ENCODE results near the gene TREML4.

Gene TREML4

GRCh38 chr6:41252401-41253169 is 24.4 kb downstream of the TREML4 start:
- DNase-seq (ENCODE audit: low read depth in 1 of 2, low spot score in 1 of 2) = no peak

- DNase-seq (ENCODE audit: low read depth in 1 of 2, low spot score in 1 of 2) = no peak
These were observed 27.0 kb downstream of the TREML4 start for GRCh38 chr6:41255110-41255509.

GRCh38 chr6:41255638-41256246 is 27.6 kb downstream of the TREML4 start:
- no peak for DNase-seq (ENCODE audit: low read depth in 1 of 2, low spot score in 1 of 2)

GRCh38 chr6:41256383-41256782 is 28.2 kb downstream of the TREML4 start:
- DNase-seq (ENCODE audit: low read depth in 1 of 2, low spot score in 1 of 2) = no peak

GRCh38 chr6:41257369-41258195 is 29.4 kb downstream of the TREML4 start:
- DNase-seq (ENCODE audit: low read depth in 1 of 2, low spot score in 1 of 2) = no peak

GRCh38 chr6:41258196-41258493 is 30.0 kb downstream of the TREML4 start:
- no peak for DNase-seq (ENCODE audit: low read depth in 1 of 2, low spot score in 1 of 2)

GRCh38 chr6:41262401-41262800 is 34.3 kb downstream of the TREML4 start:
- DNase-seq (ENCODE audit: low read depth in 1 of 2, low spot score in 1 of 2) = no peak

GRCh38 chr6:41263267-41263666 is 35.1 kb downstream of the TREML4 start:
- no peak for DNase-seq (ENCODE audit: low read depth in 1 of 2, low spot score in 1 of 2)

GRCh38 chr6:41266541-41266940 is 38.4 kb downstream of the TREML4 start:
- DNase-seq (ENCODE audit: low read depth in 1 of 2, low spot score in 1 of 2) = no peak

- no peak for DNase-seq (ENCODE audit: low read depth in 1 of 2, low spot score in 1 of 2)
These were observed 40.3 kb downstream of the TREML4 start for GRCh38 chr6:41268478-41268877.

GRCh38 chr6:41269166-41269565 is 41.0 kb downstream of the TREML4 start:
- DNase-seq (ENCODE audit: low read depth in 1 of 2, low spot score in 1 of 2) = no peak

- no peak for DNase-seq (ENCODE audit: low read depth in 1 of 2, low spot score in 1 of 2)
These were observed 41.6 kb downstream of the TREML4 start for GRCh38 chr6:41269716-41270115.

- DNase-seq (ENCODE audit: low read depth in 1 of 2, low spot score in 1 of 2) = no peak
These were observed 43.8 kb downstream of the TREML4 start for GRCh38 chr6:41271901-41272395.

- DNase-seq (ENCODE audit: low read depth in 1 of 2, low spot score in 1 of 2) = no peak
These were observed 44.6 kb downstream of the TREML4 start for GRCh38 chr6:41272591-41273240.

GRCh38 chr6:41273714-41274113 is 45.6 kb downstream of the TREML4 start:
- no peak for DNase-seq (ENCODE audit: low read depth in 1 of 2, low spot score in 1 of 2)

- no peak for DNase-seq (ENCODE audit: low read depth in 1 of 2, low spot score in 1 of 2)
These were observed 46.1 kb downstream of the TREML4 start for GRCh38 chr6:41274256-41274655.

- DNase-seq (ENCODE audit: low read depth in 1 of 2, low spot score in 1 of 2) = no peak
These were observed 47.3 kb downstream of the TREML4 start for GRCh38 chr6:41275489-41275888.

- no peak for DNase-seq (ENCODE audit: low read depth in 1 of 2, low spot score in 1 of 2)
These were observed 49.5 kb downstream of the TREML4 start for GRCh38 chr6:41277605-41278004.

- DNase-seq (ENCODE audit: low read depth in 1 of 2, low spot score in 1 of 2) = peak; percentile 17 to 58
These were observed 50.7 kb downstream of the TREML4 start for GRCh38 chr6:41278699-41279405.

- DNase-seq (ENCODE audit: low read depth in 1 of 2, low spot score in 1 of 2) = no peak
These were observed 52.4 kb downstream of the TREML4 start for GRCh38 chr6:41280381-41281057.

Data from activated CD4-positive, alpha-beta T cell treated with anti-CD3 and anti-CD28 coated beads, Interleukin-2, amount 50 U/mL, for 24 hours (primary cell).